Endothelial cell (in vitro differentiated cells): ENCODE data around the gene TSC22D3. TPM values are rescaled to one million over a fixed set of nuclear protein-coding genes. Genes with fewer than 3 reads are reported as not detected.
"Not testable (repeated sequence)": the region's sequence is repeated elsewhere in the genome, so short reads cannot be mapped to it uniquely, and the experiment has no call there.

ENCODE experiments used
- DNase-seq: peaks from one replicate; pipeline ENCODE4 v3.0.0; 2021; ENCODE audit warnings: low spot score
- H3K27ac Mint-ChIP-seq: one replicate; pipeline ENCODE4 v1.8.0; 2021; ENCODE audit warnings: mixed read lengths, inconsistent platforms; ENCODE audit not compliant: unreplicated experiment
- H3K27me3 Mint-ChIP-seq: one replicate; pipeline ENCODE4 v1.8.0; 2021; ENCODE audit warnings: mild to moderate bottlenecking, moderate library complexity, mixed read lengths, inconsistent platforms; ENCODE audit not compliant: unreplicated experiment
- H3K36me3 Mint-ChIP-seq: one replicate; pipeline ENCODE4 v1.8.0; 2021; ENCODE audit warnings: mild to moderate bottlenecking, low read depth, mixed read lengths, inconsistent platforms; ENCODE audit not compliant: unreplicated experiment
- H3K4me1 Mint-ChIP-seq: one replicate; pipeline ENCODE4 v1.8.0; 2021; ENCODE audit warnings: mild to moderate bottlenecking, mixed read lengths, inconsistent platforms; ENCODE audit not compliant: unreplicated experiment
- H3K4me3 Mint-ChIP-seq: one replicate; pipeline ENCODE4 v1.8.0; 2021; ENCODE audit warnings: mild to moderate bottlenecking, mixed read lengths, inconsistent platforms; ENCODE audit not compliant: unreplicated experiment
- H3K9me3 Mint-ChIP-seq: one replicate; pipeline ENCODE4 v1.8.0; 2021; ENCODE audit warnings: mixed read lengths, inconsistent platforms; ENCODE audit not compliant: unreplicated experiment
- total RNA-seq: library from RNA; stranded (reverse); fragmentation: NEBNext Ultra II Directional; extraction: Animal tissue kit (Norgen Biotek cat#: 25700); gene quantifications from one replicate; pipeline ENCODE4 v1.2.1, GENCODE V29; 2021; ENCODE audit not compliant: unreplicated experiment
- TF ChIP-seq, protein P1 (sequence below): fragments of 200-600 bp; sonication (generic); IDR thresholded peaks from one replicate; pipeline ENCODE4 v1.5.0; 2021; ENCODE audit warnings: antibody characterized with exemption; ENCODE audit not compliant: unreplicated experiment

The TSC22D3 gene
- total RNA-seq, 1 donor from 2014 or later, result 68.7 TPM

DNA sequence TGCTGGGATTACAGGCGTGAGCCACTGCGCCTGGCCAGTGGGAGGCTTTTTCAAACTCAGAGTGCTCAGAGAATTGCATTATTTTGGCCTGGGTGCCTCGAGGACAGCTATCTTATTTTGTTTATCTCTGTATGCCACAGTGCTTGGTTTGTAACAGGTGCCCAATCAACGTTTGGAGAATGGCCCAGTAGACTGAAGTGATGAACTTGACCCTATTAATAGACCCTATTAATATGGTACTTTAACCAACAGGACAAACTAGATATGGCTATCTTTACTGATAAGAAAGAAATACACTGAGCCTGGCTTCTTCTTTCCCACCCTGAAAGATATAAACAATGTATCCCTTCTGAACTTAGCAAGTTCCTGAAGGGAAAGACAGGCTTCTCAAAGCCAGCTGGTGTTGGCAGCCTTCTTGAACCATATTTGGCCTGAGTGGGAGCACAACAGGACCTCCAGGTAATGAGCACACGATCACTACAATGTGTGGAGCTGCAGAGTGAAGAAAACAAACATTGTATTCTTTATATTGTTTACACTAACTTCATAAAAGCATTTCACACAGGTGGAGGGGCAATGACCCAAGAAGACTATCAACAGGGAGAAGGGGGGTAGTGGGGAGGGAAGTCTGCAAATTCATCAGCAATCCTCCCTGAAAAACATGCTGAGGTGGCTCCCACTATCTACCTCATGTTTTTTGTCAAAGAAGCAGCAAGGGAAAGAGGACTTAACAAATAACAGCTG, 105.5 kb downstream of the TSC22D3 start:
- no peak for DNase-seq
- Mint-ChIP-seq H3K36me3 (no peaks in the 10 kb centered on the region), H3K9me3 (no peaks in the 10 kb centered on the region), H3K27me3 (no peaks in the 10 kb centered on the region), H3K27ac (no peak overlapping the region), H3K4me3 (no peak overlapping the region), H3K4me1 (peaks cover 2% of the 10 kb centered on the region)
- TF ChIP-seq, protein P1, sequence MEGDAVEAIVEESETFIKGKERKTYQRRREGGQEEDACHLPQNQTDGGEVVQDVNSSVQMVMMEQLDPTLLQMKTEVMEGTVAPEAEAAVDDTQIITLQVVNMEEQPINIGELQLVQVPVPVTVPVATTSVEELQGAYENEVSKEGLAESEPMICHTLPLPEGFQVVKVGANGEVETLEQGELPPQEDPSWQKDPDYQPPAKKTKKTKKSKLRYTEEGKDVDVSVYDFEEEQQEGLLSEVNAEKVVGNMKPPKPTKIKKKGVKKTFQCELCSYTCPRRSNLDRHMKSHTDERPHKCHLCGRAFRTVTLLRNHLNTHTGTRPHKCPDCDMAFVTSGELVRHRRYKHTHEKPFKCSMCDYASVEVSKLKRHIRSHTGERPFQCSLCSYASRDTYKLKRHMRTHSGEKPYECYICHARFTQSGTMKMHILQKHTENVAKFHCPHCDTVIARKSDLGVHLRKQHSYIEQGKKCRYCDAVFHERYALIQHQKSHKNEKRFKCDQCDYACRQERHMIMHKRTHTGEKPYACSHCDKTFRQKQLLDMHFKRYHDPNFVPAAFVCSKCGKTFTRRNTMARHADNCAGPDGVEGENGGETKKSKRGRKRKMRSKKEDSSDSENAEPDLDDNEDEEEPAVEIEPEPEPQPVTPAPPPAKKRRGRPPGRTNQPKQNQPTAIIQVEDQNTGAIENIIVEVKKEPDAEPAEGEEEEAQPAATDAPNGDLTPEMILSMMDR, result no peak

DNA sequence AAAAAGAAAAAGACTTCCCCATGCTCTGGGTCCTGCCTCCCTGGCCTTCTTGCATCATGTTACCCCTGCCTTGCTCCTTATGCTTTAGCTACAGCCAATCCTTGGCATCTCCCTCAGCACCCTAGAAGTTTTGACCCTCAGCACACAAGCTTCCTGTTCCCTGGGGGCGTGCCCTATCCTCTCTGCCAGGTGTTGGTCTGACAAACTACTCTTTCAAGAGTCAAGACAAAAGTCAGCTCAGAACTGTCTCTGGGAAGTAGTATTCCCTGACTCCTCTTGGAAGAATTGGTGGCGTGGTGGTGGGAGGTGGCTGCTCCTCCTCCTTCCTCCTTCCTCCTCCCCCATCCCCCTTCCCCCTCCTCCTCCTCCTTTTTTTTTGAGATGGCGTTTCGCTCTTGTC, 106.3 kb downstream of the TSC22D3 start:
- Mint-ChIP-seq H3K9me3 (no peaks in the 10 kb centered on the region), H3K36me3 (no peaks in the 10 kb centered on the region), H3K4me1 (peaks cover 2% of the 10 kb centered on the region), H3K27ac (no peak overlapping the region), H3K4me3 (no peak overlapping the region), H3K27me3 (no peaks in the 10 kb centered on the region)
- no peak for DNase-seq
- TF ChIP-seq, protein P1, result no peak

DNA sequence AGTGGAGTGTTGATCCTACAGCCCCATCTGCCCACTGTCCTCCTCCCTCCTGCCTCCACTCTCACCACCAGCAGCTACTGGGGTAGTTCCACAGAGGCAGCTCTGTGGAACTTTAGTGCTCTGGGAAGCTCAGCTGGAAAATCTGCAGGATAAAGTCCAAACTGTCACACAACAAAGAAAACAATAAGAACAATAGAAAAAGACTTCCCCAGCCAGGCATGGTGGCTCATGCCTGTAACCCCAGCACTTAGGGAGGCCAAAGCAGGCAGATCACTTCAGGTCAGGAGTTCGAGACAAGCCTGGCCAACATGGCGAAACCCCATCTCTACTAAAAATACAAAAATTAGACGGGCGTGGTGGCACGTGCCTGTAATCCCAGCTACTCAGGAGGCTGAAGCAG, 106.9 kb downstream of the TSC22D3 start:
- not testable (repeated sequence) for H3K27me3 Mint-ChIP-seq, DNase-seq, H3K27ac Mint-ChIP-seq, H3K4me1 Mint-ChIP-seq, H3K4me3 Mint-ChIP-seq, H3K36me3 Mint-ChIP-seq, H3K9me3 Mint-ChIP-seq

GRCh38 chrX:107667426-107667825, 108.2 kb downstream of the TSC22D3 start:
- TF ChIP-seq, protein P1, result no peak
- H3K27me3 Mint-ChIP-seq, result no peaks in the 10 kb centered on the region
- H3K9me3 Mint-ChIP-seq, result no peaks in the 10 kb centered on the region
- H3K27ac Mint-ChIP-seq, result no peak overlapping the region
- no peaks in the 10 kb centered on the region for H3K36me3 Mint-ChIP-seq
- H3K4me1 Mint-ChIP-seq, result peaks cover 5% of the 10 kb centered on the region
- DNase-seq, result no peak
- H3K4me3 Mint-ChIP-seq, result no peak overlapping the region

DNA sequence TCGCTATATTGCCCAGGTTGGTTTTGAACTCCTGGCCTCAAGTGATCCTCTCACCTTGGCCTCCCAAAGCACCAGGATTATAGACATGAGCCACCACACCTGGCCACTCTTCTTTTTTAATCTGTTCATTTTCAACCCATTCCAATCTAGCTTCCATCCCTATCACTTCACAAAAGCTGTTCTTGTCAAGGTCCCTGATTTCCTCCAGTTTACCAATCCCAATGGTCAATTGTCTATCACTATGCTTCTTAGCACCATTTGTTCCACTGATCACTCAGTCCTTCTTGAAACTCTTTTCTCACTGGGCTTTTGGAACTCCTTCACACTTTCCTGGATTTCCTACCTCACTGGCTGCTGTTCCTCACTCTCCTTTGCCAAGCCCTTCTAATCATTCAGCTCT, 108.7 kb downstream of the TSC22D3 start:
- Mint-ChIP-seq H3K27me3 (no peaks in the 10 kb centered on the region), H3K9me3 (no peaks in the 10 kb centered on the region), H3K4me1 (peaks cover 9% of the 10 kb centered on the region), H3K27ac (no peak overlapping the region), H3K4me3 (no peak overlapping the region), H3K36me3 (no peaks in the 10 kb centered on the region)
- TF ChIP-seq, protein P1, result no peak
- DNase-seq, result no peak

Other genes starting within 250 kb of the TSC22D3 start
- gene PRPS1, start 147.3 kb downstream of the TSC22D3 start, total RNA-seq, result 41.0 TPM
- gene NCBP2L, start 1.9 kb upstream of the TSC22D3 start, total RNA-seq, result not detected
- gene MID2, start 50.1 kb upstream of the TSC22D3 start, total RNA-seq, result 7.2 TPM
- not detected for gene TEX13B, start 206.6 kb upstream of the TSC22D3 start, total RNA-seq